CD4-positive, alpha-beta T cell treated with Interleukin-17A for 4 hours (primary cell): ENCODE results near the gene GPRC5A.
"Not testable (repeated sequence)": the region's sequence is repeated elsewhere in the genome, so short reads cannot be mapped to it uniquely, and the experiment has no call there.

ENCODE experiments used
- DNase-seq: peaks from one replicate; pipeline ENCODE4 v3.0.0-alpha.2; 2020; ENCODE audit warnings: mixed read lengths

GPRC5A gene, protein sequence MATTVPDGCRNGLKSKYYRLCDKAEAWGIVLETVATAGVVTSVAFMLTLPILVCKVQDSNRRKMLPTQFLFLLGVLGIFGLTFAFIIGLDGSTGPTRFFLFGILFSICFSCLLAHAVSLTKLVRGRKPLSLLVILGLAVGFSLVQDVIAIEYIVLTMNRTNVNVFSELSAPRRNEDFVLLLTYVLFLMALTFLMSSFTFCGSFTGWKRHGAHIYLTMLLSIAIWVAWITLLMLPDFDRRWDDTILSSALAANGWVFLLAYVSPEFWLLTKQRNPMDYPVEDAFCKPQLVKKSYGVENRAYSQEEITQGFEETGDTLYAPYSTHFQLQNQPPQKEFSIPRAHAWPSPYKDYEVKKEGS

DNA sequence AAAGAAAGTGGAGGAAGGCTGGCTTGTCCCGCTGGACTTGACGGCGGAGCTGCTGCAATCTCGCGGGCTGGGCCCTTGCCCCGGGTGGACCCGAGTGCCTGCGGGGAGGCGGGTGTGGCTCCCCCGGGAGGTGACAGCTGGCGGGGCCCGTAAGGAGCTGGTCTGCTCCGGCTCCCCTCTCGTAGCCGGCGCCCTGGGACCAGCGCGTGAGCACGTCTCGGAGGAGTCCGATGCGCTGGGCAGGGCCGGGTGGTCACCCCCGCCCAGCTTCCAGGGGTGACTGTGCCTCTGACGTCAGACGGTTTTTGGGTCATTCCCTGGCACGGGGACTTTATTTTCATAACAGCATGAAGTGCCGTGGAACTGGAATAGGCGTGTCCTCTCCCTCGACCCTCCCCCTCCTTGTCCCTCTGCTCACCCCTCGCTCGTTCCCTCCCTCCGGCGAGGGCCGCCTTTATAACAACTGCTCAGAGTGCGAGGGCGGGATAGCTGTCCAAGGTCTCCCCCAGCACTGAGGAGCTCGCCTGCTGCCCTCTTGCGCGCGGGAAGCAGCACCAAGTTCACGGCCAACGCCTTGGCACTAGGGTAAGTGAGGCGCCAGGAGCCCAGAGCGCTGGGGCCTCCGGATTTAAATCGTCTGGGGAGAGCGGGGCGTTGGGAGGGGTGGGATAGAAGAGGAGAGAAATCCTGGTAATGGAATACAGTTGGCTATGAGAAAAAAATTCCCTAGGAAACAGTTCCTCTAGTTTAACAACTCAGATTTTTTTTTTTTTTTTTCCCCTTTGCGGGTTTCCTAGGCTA, at the start of gene GPRC5A:
Gene GPRC5A, plus strand, starts transcription at position 483 of the 801 bp plus-strand sequence. CDS start 16,688 bp downstream, outside the sequence.
- DNase-seq: peak; percentile 53

DNA sequence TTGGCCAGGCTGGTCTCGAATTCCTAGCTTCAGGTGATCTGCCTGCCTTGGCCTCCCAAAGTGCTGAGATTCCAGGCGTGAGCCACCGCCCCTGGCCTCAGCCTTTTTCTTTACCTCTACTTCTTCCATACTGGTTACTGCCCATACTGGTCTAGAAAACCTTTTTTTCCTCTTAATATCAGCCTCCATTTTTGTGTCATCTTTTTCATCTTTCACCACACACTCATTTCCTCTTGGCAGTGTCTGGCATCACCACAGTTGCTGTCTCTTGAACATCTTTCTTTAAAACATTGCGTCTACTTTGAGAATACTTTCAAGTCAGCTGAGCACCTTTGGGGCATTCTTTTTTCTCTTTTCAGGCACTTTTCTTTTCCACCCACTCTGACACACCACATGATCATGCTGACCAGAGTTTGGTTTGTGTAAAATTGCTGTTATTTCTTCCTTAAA, 45.5 kb upstream of the GPRC5A start:
- DNase-seq: peak; percentile 31

DNA sequence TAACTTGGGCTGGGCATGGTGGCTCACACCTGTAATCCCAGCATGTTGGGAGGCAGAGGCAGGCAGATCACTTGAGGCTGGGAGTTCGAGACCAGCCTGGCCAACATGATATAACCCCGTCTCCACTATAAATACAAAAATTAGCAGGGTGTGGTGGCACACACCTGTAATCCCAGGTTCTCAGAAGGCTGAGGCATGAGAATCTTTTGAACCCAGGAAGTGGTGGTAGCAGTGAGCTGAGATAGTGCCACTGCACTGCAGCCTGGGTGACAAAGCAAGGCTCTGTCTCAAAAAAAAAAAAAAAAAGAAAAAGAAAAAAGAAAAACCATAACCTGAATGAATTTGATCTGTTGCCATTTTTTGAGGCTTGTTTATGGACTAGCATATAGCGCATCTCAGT, 44.6 kb upstream of the GPRC5A start:
- peak; percentile 53 for DNase-seq

DNA sequence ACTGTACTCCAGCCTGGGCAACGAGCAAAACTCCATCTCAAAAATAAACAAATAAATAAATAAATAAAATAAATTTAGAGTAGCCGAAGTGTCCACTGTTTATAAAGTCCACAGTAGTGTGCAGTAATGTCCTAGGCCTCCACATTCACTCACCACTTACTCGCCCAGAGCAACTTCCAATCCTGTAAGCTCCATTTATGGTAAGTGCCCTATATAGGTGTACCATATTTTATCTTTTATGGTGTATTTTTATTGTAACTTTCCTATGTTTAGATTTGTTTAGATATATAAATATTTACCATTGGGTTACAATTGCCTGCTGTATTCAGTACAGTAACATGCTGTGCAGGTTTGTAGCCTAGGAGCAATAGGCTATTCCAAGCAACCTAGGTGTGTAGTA, 37.9 kb upstream of the GPRC5A start:
- no peak for DNase-seq

DNA sequence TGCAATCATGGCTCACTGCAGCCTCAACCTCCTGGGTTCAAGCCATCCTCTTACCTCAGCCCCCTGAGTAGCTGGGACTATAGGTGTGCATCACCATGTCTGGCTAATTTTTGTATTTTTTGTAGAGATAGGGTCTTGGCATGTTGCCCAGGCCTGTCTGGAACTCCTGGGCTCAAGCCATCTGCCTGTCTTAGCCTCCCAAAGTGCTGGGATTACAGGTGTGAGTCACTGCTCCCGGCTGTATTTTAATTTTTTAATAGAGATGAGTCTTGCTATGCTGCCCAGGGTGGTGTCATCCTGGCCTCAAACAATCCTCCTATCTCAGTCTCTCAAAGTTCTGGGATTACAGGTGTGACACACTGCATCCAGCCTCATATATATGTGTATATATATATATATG, 31.7 kb upstream of the GPRC5A start:
- no peak for DNase-seq

DNA sequence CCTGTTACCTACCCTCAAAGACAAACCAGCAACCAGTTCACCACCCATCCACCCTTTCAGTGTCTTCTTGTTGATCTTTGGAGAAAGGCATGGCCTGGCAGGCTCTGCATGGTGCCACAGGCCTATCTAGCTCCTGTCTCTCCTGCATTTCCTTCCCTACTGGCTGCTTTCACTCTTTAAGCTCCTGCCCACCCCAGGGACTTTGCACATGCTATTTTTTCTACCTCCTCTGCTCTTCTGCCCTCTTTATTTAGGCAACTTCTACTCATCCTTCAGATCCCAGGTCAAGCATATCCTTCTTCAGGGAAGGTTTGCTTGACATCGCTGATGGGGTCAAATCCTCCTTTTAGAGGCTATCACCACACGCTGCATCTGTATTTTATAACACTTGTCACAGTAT, 27.1 kb upstream of the GPRC5A start:
- DNase-seq: no peak

DNA sequence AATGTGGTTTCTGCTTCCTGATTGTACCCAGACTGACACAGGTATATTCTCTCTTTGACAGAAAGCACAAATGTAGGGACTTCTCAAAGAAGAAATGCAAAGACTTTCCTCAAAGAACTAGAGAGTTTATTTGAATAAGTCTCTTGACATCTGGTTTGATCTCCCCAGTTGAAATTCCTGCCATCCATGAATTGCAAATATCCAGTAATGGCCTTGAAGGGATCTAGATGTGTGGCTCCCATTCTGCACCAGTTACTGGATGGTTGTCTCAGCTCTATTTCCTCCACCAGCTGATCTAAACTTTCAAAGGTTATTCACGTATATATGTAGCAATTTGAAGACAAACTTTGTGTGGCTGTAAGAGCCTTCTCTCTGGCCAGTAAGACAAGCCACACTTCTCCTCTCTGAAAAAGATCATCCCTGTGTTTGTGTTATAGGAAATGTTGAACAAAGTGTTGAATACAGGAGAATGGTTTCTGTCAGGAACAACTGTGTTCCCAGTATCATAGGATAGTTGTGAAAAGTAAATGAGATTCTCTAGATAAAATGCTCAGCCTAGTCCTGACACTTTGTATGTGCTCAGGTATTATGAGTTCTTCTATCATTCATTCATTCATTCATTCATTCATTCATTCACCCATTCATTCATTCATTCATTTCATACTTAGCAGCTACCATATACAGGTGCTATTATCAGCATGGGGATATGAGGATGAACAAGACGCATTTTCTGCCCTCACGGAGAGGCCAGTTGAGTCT, 22.7 kb upstream of the GPRC5A start:
- no peak for DNase-seq

DNA sequence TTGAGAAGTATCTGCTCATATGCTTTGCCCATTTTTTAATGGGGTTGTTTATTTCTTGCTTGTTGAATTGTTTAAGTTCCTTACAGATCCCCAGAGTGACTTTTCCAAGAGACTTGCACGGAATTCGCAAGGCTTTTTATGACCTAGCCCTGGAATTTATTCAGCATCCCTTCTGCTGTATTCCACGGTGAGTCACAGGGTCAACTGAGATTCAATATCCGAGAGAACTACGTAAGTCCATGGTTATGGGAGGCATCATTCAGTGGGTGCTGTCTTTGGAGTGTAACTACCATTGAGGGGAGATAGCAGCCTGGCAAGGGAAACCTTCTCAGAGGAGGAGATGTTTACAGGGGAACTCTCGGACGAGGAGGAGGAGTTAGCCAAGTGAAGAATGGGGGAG, 20.9 kb upstream of the GPRC5A start:
- DNase-seq: no peak

DNA sequence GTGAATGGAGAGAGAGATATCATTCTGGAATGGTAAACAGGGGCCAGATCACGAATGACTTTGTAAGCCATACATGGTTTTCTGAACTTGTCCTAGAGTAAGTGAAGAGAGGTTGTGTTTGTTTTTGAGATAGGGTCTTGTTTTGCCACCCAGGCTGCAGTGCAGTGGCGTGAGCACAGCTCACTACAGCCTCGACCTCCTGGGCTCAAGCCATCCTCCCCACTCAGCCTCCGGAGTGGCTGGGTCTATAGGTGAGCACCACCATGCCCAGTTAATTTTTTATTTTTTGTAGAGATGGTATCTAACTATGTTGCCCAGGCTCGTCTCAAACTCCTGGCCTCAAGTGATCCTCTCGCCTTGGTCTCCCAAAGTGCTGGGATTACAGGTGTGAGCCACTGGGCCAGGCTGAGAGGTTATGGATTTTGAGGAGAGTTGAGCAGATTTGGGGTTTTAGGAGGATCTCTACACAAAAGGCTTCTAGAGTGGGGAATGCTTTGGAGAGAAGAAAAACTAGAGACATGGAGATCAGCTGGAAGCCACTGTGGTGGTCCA, 19.7 kb upstream of the GPRC5A start:
- DNase-seq: no peak

DNA sequence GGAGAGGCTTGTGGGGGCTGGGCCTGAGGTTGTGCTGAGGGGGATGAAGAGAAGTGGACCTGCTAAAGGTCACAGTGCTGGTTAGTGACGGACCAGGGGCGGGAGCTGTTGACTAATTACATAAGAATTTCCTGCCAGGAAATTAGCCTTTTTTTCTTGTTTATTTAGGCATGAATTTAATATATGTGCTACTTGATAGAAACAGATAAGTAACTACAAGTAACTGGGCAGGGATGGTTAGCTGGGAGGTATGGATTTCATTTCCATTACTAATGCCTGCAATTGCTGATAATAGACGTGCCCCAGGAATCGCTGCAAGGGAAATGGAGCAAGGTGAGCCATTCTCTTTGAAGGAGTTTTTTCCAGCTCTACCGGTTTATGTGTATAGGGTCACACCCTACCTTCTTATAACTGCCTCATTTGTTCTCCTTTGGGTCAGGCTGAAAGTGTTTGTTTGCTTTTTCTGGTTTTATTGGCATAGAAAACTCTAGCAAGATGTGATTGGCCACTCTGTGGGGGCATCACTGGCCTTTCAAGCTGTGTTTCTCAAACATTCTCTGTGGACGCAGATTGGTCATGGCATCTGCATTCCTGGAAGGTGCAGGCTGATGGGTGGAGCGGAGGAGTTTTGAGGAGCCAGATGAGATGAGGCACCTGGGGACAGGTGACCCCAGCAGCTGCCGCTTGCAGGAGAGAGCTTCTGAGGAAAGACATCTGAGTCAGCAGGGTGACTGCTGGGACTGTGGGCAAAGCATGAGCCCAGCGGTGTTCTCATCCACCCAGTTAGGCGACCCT, 19.0 kb upstream of the GPRC5A start:
- DNase-seq: no peak

DNA sequence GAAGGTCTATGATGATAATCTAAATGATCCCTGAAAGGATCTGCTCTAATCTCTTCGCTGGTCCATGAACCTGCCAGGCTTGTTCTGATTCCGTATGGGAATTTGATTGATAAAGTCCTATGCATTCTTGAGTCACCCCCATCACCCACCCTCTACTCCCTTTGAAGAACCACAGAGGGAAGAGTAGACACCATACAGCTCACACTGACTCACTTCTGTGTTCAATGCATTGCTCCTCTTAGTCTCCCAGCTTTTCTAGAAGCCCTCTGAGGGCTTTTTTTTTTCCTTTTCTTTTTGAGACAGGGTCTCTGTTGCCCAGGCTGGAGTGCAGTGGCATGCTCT, 18.5 kb upstream of the GPRC5A start:
- DNase-seq: no peak

DNA sequence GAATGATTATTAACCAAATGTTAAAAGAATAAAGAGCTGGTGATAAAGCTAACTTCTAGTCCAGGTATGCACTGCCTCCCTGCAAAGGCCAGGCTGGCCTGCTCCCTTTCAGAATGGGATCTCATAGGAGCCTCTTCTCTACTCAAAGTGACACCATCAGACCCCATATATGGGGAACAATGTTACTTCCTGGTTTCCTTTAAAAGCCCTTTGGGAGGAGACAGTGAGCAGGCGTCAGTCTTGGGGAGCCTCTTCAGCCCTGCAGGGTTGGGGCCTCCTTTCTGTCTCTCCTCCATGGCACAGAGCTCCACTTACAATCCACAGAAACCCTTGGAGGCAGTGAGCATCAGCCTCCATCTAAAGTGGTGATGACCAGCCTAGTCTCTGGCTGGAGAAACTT, 17.3 kb upstream of the GPRC5A start:
- DNase-seq: no peak

DNA sequence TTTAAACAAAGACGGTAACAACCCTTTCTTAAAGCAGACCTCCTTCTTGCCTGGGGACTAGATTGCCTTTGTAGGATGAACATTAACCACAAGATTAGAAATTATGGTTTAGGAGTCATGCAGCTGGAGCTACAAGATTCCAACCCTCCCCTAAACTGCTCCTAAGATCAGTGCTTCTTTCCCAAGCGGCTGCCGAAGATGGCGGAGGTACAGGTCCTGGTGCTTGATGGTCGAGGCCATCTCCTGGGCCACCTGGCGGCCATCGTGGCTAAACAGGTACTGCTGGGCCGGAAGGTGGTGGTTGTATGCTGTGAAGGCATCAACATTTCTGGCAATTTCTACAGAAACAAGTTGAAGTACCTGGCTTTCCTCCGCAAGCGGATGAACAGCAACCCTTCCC, 16.1 kb upstream of the GPRC5A start:
- not testable (repeated sequence) for DNase-seq

DNA sequence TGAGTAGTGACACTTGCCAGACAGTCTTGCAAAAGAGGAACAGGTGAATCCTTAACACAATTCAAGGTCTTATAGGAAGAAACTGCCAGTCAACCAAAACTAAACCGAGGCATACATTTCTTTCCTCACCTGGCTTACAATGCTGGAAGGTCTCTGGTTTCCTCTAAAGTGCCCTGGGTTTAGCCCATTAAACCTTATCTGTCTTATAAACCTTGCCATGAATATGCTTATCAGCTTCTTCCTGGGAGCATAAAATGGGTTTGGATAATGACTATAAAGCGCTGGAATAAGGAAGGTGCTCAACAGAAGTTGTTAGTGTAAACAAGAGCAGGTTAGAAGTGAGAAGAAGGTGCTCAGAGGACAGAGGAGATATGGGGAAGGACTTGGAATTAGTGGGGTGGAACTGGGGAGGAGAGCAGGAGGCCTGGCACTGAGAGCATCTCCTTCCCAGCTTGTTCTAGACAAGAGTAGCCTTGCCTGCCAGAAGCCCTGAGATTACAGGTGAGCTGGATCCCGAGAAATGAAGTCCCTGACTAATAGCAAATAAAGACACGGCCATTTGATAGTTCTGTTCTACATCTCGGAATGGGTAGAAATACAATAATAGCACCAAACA, 14.1 kb upstream of the GPRC5A start:
- no peak for DNase-seq

DNA sequence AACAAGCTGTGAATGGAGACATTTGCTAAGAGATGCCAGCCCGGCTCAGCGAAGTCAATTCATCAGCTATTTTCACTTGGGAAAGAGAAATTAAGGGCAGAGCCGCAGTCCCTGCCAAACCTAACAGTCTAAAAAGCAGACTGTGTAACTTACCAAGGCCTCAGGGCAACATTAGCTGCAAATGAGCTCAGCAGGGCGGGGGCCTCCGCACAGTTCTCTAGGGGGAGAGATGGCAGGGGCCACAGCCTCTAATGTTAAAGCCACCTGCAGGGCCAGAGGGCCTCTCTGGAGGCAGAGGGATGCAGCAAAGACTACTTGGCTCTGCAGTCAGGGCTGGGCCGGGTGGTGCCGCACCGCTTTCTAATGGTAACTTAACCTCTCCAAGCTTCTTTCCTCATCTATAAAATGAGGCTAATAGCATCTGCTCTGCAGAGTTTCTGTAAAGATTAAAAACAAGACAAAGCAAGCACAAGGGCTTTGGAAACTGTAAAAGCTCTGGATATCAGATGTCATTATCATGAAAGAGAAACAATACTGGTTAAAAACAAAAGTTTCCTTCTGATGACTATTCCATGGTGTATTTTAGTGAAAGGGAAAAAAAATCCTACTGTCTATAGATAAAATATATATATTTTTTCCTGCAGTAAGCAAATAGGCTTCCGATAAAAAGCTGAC, 13.4 kb upstream of the GPRC5A start:
- no peak for DNase-seq

DNA sequence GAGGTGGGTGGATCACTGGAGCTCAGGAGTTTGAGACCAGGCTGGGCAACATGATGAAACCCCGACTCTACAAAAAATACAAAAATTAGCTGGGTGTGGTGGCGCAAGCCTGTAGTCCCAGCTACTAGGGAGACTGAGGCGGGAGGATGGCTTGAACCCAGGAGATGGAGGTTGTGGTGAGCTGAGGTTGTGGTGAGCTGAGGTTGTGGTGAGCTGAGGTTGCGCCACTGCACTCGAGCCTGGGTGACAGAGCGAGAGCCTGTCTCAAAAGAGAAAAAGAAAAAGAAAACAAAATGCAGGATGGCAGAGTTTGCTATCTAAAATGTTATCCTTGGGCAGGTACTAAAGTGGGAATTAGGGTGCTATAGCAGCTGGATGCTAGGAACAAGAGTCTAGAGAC, 10.8 kb upstream of the GPRC5A start:
- no peak for DNase-seq

DNA sequence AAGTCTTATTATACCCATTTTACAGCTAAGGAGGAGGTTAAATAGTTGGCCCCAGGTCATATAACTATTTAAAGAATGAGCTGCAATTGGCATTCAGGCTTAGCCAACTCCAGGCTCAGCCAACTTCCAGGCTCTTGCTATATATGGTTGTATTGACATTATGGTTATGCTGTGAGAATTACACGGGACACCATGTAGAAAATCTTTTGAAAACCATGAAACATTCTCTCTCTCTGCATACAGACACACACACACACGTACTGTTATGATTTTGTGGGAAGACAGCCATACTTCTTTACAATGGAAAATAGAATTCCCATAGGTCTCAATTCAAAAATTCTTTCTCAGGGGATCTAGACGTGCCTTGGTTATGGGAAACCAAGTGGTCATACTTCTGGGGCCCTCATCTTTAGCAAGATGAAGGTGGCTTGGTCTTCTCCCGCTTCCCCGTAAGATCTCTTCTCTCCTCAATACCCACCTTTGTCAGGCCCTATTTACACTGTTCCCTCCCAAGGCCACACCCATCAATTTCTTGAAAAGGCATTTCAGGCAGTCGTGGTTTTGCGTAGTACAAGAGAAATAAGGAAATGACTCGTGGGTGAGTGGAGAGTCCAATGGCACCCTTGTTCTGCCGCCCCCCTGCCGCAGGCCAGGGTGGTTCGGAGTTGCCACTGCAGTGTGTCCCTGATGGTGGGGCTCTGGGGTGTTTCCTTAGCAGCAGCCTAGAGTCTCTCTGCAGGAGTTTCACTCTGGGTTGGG, 10.0 kb upstream of the GPRC5A start:
- no peak for DNase-seq

DNA sequence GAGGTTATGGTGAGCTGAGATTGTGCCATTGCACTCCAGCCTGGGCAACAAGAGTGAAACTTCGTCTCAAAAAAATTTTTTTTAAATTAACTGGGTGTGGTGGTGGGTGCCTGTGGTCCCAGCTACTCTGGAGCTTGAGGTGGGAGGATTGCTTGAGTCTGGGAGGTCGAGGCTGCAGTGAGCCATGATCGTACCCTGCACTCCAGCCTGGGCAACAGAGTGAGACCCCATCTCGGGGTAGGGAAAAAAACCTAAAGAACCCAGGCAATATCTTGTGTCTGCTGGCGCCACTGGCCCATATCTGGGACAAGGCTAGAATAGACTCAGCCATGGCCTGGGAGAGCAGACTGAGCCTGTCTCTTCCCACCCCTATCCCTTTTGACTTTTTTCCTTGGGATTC, 9.1 kb upstream of the GPRC5A start:
- no peak for DNase-seq

DNA sequence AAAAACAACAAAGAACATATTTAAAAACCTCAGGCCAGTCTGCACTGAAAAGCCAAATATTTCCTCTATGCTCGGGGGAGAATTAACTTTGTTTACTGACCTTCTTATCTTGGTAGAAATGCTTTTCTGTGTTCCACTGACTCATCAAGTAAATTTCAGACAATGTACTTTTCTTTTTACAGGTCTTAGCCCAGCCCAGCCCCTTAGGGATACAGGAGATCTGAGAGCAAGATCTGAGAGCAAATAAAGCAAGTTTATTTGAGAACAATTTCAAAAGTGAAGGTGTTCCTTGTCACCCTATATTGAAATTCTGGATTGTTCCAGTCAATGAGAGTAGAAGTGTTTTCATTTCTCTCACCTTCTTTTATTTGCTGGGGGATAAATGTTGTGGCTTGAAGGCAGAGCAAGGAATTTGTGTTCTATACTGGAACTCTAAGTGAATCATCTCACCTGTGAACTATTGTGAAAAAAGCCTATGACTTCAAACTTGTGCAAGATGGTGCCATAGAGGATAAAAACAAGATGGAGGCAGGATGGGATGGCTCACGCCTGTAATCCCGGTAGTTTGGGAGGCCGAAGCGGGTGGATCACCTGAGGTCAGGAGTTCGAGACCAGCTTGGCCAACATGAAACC, 7.9 kb upstream of the GPRC5A start:
- no peak for DNase-seq
